Measurements from ENCODE around the gene NOL9. TPM values are rescaled to one million over a fixed set of nuclear protein-coding genes. Genes with fewer than 3 reads are reported as not detected.
"Not testable (repeated sequence)": the region's sequence is repeated elsewhere in the genome, so short reads cannot be mapped to it uniquely, and the experiment has no call there.

Gene NOL9
- total RNA-seq, 4 donors from 2014 or later, result 4.7 to 44.8 (median 23.7) TPM

DNA sequence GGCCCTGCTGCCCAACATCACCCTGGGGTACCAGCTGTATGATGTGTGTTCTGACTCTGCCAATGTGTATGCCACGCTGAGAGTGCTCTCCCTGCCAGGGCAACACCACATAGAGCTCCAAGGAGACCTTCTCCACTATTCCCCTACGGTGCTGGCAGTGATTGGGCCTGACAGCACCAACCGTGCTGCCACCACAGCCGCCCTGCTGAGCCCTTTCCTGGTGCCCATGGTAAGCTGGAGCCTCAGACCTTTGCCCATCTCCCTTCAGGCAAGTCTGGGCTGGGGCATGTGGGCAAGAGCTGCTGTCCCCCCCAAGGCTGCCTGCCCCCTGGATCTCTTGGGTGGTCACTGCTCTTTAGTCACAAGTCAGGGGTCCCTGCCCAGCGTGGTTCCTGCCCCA, 16.7 kb upstream of the NOL9 start:
- Histone ChIP-seq H3K36me3 (no peaks in the 10 kb centered on the region), H3K4me3 (no peak overlapping the region), H3K27me3 (no peaks in the 10 kb centered on the region), H3K27ac (no peak overlapping the region), H3K9me3 (no peaks in the 10 kb centered on the region), H3K4me1 (no peaks in the 10 kb centered on the region)
- no peak for DNase-seq
- intact Hi-C loops (cut with DNase I; ENCODE audit: low total_unique reads), result no loop called here
- TF ChIP-seq POLR2A (IDR thresholded peaks at IDR 0.05), result no peak
- TF ChIP-seq, protein P1, sequence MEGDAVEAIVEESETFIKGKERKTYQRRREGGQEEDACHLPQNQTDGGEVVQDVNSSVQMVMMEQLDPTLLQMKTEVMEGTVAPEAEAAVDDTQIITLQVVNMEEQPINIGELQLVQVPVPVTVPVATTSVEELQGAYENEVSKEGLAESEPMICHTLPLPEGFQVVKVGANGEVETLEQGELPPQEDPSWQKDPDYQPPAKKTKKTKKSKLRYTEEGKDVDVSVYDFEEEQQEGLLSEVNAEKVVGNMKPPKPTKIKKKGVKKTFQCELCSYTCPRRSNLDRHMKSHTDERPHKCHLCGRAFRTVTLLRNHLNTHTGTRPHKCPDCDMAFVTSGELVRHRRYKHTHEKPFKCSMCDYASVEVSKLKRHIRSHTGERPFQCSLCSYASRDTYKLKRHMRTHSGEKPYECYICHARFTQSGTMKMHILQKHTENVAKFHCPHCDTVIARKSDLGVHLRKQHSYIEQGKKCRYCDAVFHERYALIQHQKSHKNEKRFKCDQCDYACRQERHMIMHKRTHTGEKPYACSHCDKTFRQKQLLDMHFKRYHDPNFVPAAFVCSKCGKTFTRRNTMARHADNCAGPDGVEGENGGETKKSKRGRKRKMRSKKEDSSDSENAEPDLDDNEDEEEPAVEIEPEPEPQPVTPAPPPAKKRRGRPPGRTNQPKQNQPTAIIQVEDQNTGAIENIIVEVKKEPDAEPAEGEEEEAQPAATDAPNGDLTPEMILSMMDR (IDR thresholded peaks at IDR 0.05), result no peak

DNA sequence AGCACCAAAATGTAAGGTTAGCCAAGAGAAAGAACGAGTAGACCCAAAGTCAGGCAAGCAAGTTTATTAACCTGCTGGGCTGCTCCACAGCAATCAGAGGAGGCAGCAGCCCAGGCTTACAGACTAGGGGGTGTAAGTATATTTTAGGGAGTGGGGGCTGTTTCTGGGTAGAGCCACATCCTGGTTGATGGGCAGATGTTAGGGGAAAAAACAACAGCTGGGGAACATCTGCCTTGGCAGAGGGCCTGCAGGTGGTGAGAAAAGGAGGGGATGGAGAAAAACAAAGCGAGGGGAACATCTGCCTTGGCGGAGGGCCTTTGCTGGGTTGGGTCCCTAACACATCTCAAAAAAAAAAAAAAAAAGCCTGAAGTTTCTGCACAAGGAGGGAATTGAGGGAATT, 15.8 kb upstream of the NOL9 start:
- H3K9me3 ChIP-seq, result no peaks in the 10 kb centered on the region
- no peaks in the 10 kb centered on the region for H3K4me1 ChIP-seq
- no peaks in the 10 kb centered on the region for H3K27me3 ChIP-seq
- H3K36me3 ChIP-seq, result no peaks in the 10 kb centered on the region
- no peak overlapping the region for H3K4me3 ChIP-seq
- no peak for DNase-seq
- intact Hi-C loops (cut with DNase I; ENCODE audit: low total_unique reads), result no loop called here
- TF ChIP-seq, protein P1 (IDR thresholded peaks at IDR 0.05), result no peak
- TF ChIP-seq POLR2A (IDR thresholded peaks at IDR 0.05), result no peak
- no peak overlapping the region for H3K27ac ChIP-seq

DNA sequence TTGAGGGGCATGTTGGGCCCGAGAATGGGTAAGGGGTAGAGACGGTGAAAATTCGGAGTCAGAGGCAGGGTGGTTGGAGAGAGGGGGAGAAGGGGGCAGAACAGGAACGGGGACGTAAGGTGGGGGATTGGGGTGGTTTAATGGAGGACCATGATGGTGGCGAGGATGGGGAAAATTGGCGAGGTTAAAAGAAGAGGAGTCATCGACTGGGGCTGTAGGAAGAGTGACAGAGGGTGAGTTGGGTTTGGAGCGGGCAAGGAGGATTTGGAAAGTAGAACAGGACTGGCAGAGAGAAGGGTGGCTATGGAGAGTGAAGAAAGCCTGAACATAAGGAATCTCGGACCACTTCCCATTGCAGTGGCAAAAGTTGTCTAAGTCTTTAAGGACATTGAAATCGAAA, 14.7 kb upstream of the NOL9 start:
- no peaks in the 10 kb centered on the region for H3K4me1 ChIP-seq
- no peak overlapping the region for H3K4me3 ChIP-seq
- intact Hi-C loops (cut with DNase I; ENCODE audit: low total_unique reads), result no loop called here
- TF ChIP-seq, protein P1 (IDR thresholded peaks at IDR 0.05), result no peak
- TF ChIP-seq POLR2A (IDR thresholded peaks at IDR 0.05), result no peak
- no peaks in the 10 kb centered on the region for H3K27me3 ChIP-seq
- H3K36me3 ChIP-seq, result no peaks in the 10 kb centered on the region
- no peak for DNase-seq
- H3K9me3 ChIP-seq, result no peaks in the 10 kb centered on the region
- H3K27ac ChIP-seq, result no peak overlapping the region

DNA sequence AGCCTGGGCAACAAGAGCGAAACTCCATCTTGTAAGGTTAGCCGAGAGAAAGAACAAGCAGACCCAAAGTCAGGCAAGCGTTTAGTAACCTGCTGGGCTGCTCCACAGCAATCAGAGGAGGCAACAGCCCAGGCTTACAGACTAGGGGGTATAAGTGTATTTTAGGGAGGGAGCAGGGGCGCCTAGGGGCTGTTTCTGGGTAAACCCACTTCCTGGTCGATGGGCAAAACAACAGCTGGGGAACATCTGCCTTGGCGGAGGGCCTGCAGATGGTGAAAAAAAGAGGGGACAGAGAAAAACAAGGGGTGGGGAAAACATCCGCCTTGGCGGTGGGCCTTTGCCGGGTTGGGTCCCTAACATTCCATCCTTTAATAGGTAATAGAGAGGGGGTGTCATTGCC, 6.0 kb upstream of the NOL9 start:
- H3K9me3 ChIP-seq, result no peaks in the 10 kb centered on the region
- H3K36me3 ChIP-seq, result no peaks in the 10 kb centered on the region
- intact Hi-C loops (cut with DNase I; ENCODE audit: low total_unique reads), result no loop called here
- no peaks in the 10 kb centered on the region for H3K4me1 ChIP-seq
- H3K27me3 ChIP-seq, result no peaks in the 10 kb centered on the region
- no peak for DNase-seq
- no peak overlapping the region for H3K4me3 ChIP-seq
- no peak for TF ChIP-seq POLR2A (IDR thresholded peaks at IDR 0.05)
- TF ChIP-seq, protein P1 (IDR thresholded peaks at IDR 0.05), result no peak
- H3K27ac ChIP-seq, result no peak overlapping the region

DNA sequence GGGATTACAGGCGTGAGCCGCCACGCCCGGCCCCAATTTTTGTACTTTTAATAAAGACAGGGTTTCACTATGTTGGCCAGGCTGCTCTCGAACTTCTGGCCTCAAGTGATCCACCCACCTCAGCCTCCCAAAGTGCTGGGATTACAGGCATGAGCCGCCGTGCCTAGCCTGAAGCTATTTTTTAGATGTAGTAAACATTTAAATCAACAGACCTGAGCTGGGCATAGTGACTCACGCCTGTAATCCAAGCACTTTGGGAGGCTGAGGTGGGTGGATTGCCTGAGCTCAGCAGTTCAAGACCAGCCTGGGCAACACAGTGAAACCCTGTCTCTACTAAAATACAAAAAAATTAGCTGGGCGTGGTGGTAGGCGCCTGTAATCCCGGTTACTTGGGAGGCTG, 4.8 kb upstream of the NOL9 start:
- H3K4me1 ChIP-seq, H3K27me3 ChIP-seq, H3K36me3 ChIP-seq, H3K27ac ChIP-seq, H3K4me3 ChIP-seq, DNase-seq, H3K9me3 ChIP-seq: not testable (repeated sequence)
- intact Hi-C loops (cut with DNase I; ENCODE audit: low total_unique reads), result loop anchor here (10.0 kb wide), 1 partner anchor 76 kb away; no protein-coding TSS in a partner anchor

DNA sequence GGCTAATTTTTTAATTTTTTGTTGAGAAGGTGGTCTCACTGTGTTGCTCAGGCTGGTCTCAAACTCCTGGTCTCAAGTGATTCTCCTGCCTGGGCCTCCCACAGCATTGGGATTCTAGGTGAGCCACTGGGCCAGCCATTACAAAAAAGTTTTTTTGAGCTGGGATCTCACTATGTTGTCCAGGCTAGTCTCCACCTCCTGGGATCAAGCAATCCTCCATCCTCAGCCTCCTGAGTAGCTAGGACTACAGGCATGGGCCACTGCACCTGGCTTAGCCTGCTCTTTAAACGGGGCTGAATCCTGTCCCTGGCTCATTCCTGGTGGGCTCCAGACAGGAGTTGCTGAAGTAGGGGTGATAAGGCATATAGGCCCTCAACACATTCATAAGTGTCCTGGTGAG, 3.3 kb upstream of the NOL9 start:
- no peak overlapping the region for H3K4me3 ChIP-seq
- no peak overlapping the region for H3K27ac ChIP-seq
- peaks cover 7% of the 10 kb centered on the region in 2 donors for H3K4me1 ChIP-seq
- no peaks in the 10 kb centered on the region for H3K27me3 ChIP-seq
- intact Hi-C loops (cut with DNase I; ENCODE audit: low total_unique reads), result loop anchor here (10.0 kb wide), 1 partner anchor 77 kb away; no protein-coding TSS in a partner anchor
- no peaks in the 10 kb centered on the region for H3K9me3 ChIP-seq
- DNase-seq, result no peak
- TF ChIP-seq POLR2A (IDR thresholded peaks at IDR 0.05), result no peak
- TF ChIP-seq, protein P1 (IDR thresholded peaks at IDR 0.05), result no peak
- no peaks in the 10 kb centered on the region for H3K36me3 ChIP-seq
